SK-N-SH treated with all-trans-retinoic acid at 6 μM for 48 hours (cell line): Measurements from ENCODE around the gene PLEKHJ1.

Experiments
- ATAC-seq: fragments of 200-7000 bp; cut with Tn5 transposase; 3 replicates; pipeline ENCODE4 v1.9.1; 2020; ENCODE audit warnings: mild to moderate bottlenecking, moderate library complexity
- ARNTL ChIP-seq: fragments of 450-650 bp; formaldehyde crosslinking; IDR thresholded peaks from 2 replicates; pipeline ENCODE4 v1.5.0; 2020; ENCODE audit warnings: low read depth, mild to moderate bottlenecking, moderate library complexity, borderline replicate concordance
- BACH2 ChIP-seq: fragments of 250-450 bp; sonication (Bioruptor Pico); IDR thresholded peaks from 2 replicates; pipeline ENCODE4 v1.9.0; 2021; ENCODE audit warnings: mild to moderate bottlenecking, borderline replicate concordance
- CREB5 ChIP-seq: fragments of 250-450 bp; sonication (Bioruptor Pico); IDR thresholded peaks from 2 replicates; pipeline ENCODE4 v1.5.1; 2020; ENCODE audit warnings: low read depth, mild to moderate bottlenecking, moderate library complexity
- CSDC2 ChIP-seq: fragments of 250-450 bp; sonication (Bioruptor Pico); IDR thresholded peaks from 2 replicates; pipeline ENCODE4 v1.5.0; 2020; ENCODE audit warnings: mild to moderate bottlenecking, moderate library complexity
- ISL1 ChIP-seq: fragments of 250-450 bp; sonication (Bioruptor Pico); IDR thresholded peaks from 2 replicates; pipeline ENCODE4 v2.1.2; 2022; ENCODE audit warnings: mild to moderate bottlenecking, moderate library complexity
- OSR1 ChIP-seq: fragments of 250-450 bp; sonication (Bioruptor Pico); IDR thresholded peaks from 2 replicates; pipeline ENCODE4 v1.8.0; 2022; ENCODE audit warnings: moderate library complexity, mild to moderate bottlenecking, inconsistent platforms
- POU6F1 ChIP-seq: fragments of 250-450 bp; sonication (Bioruptor Pico); IDR thresholded peaks from 2 replicates; pipeline ENCODE4 v1.8.0; 2021; ENCODE audit warnings: low read depth, mild to moderate bottlenecking, moderate library complexity, borderline replicate concordance
- SNAI2 ChIP-seq: fragments of 250-450 bp; sonication (Bioruptor Pico); IDR thresholded peaks from 2 replicates; pipeline ENCODE4 v1.5.0; 2020; ENCODE audit warnings: mild to moderate bottlenecking, moderate library complexity
- TCF4 ChIP-seq: fragments of 250-450 bp; sonication (Bioruptor Pico); IDR thresholded peaks from 2 replicates; pipeline ENCODE4 v1.8.0; 2021; ENCODE audit warnings: mild to moderate bottlenecking, moderate library complexity, borderline replicate concordance
- TOX ChIP-seq: fragments of 250-450 bp; sonication (Bioruptor Pico); IDR thresholded peaks from 2 replicates; pipeline ENCODE4 v1.8.0; 2021; ENCODE audit warnings: mild to moderate bottlenecking, moderate library complexity, borderline replicate concordance
- ZC3H10 ChIP-seq: fragments of 250-450 bp; sonication (Bioruptor Pico); IDR thresholded peaks from 2 replicates; pipeline ENCODE4 v1.5.1; 2021; ENCODE audit warnings: mild to moderate bottlenecking, moderate library complexity
- ZFP3 ChIP-seq: fragments of 250-450 bp; sonication (Bioruptor Pico); IDR thresholded peaks from 2 replicates; pipeline ENCODE4 v1.5.0; 2020; ENCODE audit warnings: mild to moderate bottlenecking, moderate library complexity
- ZNF565 ChIP-seq: fragments of 450-650 bp; formaldehyde crosslinking; conservative IDR thresholded peaks from 2 replicates; pipeline ENCODE4 v1.5.0; 2020; ENCODE audit warnings: low read depth, mild to moderate bottlenecking, moderate library complexity
- TF ChIP-seq, protein P1 (sequence below): fragments of 250-450 bp; sonication (Bioruptor Pico); IDR thresholded peaks from 2 replicates; pipeline ENCODE4 v1.5.0; 2020; ENCODE audit warnings: mild to moderate bottlenecking, moderate library complexity
- TF ChIP-seq, protein P2 (sequence below): fragments of 250-450 bp; sonication (Bioruptor Pico); IDR thresholded peaks from 2 replicates; pipeline ENCODE4 v1.8.0; 2020; ENCODE audit warnings: mild to moderate bottlenecking, moderate library complexity, borderline replicate concordance

The PLEKHJ1 gene

DNA sequence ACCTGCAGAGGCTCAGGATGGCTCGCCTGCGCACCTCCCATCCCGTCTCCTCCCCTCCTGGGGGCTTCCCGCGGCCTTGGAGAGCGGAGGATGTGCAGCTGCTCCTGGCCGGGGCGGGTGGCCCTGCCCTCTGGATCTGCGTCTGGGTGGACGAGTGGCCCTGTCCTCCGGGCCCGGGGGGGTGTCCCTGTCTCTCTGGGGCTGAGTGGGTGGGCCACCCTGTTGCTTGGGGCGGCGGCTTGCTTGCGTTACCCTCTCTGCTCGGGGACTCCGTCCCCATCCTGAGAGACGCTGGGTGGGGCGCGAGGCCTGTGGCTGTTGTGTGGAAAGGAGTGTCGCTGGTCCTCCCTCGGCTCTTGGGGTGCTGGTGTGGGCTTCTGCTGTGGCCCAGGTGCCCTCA, 37.8 kb downstream of the PLEKHJ1 start (continued):
- TF ChIP-seq, protein P1, sequence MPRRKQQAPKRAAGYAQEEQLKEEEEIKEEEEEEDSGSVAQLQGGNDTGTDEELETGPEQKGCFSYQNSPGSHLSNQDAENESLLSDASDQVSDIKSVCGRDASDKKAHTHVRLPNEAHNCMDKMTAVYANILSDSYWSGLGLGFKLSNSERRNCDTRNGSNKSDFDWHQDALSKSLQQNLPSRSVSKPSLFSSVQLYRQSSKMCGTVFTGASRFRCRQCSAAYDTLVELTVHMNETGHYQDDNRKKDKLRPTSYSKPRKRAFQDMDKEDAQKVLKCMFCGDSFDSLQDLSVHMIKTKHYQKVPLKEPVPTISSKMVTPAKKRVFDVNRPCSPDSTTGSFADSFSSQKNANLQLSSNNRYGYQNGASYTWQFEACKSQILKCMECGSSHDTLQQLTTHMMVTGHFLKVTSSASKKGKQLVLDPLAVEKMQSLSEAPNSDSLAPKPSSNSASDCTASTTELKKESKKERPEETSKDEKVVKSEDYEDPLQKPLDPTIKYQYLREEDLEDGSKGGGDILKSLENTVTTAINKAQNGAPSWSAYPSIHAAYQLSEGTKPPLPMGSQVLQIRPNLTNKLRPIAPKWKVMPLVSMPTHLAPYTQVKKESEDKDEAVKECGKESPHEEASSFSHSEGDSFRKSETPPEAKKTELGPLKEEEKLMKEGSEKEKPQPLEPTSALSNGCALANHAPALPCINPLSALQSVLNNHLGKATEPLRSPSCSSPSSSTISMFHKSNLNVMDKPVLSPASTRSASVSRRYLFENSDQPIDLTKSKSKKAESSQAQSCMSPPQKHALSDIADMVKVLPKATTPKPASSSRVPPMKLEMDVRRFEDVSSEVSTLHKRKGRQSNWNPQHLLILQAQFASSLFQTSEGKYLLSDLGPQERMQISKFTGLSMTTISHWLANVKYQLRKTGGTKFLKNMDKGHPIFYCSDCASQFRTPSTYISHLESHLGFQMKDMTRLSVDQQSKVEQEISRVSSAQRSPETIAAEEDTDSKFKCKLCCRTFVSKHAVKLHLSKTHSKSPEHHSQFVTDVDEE (CRISPR knock-in tag) = no peak
- no peak for TF ChIP-seq TCF4 (CRISPR knock-in tag)
- TF ChIP-seq ZNF565 (CRISPR knock-in tag) = no peak
- no peak for TF ChIP-seq ISL1 (CRISPR knock-in tag)
- no peak for TF ChIP-seq ARNTL (CRISPR knock-in tag)
- no peak for TF ChIP-seq BACH2 (CRISPR knock-in tag)
- no peak for TF ChIP-seq ZFP3 (CRISPR knock-in tag)
- no peak for TF ChIP-seq POU6F1

DNA sequence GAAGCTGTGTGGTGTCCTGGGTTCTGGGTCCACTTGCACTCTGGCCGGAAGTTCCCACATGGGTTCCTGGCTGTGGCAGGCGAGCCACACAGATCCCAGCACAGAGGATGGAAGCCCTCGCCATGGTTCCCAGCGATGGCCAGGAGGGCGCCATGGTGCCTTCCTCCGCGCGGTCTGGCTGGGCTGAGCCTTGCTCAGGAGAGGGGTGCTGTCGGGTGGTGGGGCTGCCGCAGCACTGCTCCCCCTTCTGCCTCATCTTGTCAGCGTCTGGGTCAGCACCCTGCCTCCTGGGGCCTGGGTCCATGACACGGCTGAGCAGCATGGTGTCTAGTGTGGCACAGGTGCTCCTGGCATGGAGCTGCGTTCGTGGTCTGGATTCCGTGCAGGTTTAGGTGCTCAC, 38.9 kb downstream of the PLEKHJ1 start:
- TF ChIP-seq CSDC2 (CRISPR knock-in tag) = no peak
- no peak for TF ChIP-seq ZNF565 (CRISPR knock-in tag)
- TF ChIP-seq POU6F1 = no peak
- no peak for TF ChIP-seq TCF4 (CRISPR knock-in tag)
- no peak for TF ChIP-seq ZC3H10 (CRISPR knock-in tag)
- TF ChIP-seq CREB5 (CRISPR knock-in tag) = no peak
- TF ChIP-seq ARNTL (CRISPR knock-in tag) = no peak
- no peak for ATAC-seq

GRCh38 chr19:2195914-2196313, 40.2 kb downstream of the PLEKHJ1 start:
- TF ChIP-seq POU6F1 (no peak), ZFP3 (CRISPR knock-in tag) (no peak), TCF4 (CRISPR knock-in tag) (no peak), CSDC2 (CRISPR knock-in tag) (no peak), SNAI2 (CRISPR knock-in tag) (no peak), TOX (CRISPR knock-in tag) (no peak), OSR1 (CRISPR knock-in tag) (no peak), ARNTL (CRISPR knock-in tag) (no peak)
- TF ChIP-seq, protein P2, sequence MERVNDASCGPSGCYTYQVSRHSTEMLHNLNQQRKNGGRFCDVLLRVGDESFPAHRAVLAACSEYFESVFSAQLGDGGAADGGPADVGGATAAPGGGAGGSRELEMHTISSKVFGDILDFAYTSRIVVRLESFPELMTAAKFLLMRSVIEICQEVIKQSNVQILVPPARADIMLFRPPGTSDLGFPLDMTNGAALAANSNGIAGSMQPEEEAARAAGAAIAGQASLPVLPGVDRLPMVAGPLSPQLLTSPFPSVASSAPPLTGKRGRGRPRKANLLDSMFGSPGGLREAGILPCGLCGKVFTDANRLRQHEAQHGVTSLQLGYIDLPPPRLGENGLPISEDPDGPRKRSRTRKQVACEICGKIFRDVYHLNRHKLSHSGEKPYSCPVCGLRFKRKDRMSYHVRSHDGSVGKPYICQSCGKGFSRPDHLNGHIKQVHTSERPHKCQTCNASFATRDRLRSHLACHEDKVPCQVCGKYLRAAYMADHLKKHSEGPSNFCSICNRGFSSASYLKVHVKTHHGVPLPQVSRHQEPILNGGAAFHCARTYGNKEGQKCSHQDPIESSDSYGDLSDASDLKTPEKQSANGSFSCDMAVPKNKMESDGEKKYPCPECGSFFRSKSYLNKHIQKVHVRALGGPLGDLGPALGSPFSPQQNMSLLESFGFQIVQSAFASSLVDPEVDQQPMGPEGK (CRISPR knock-in tag) = no peak
- TF ChIP-seq, protein P1 (CRISPR knock-in tag) = no peak

More at GRCh38 chr19:2195914-2196313, 40.2 kb downstream of the PLEKHJ1 start:
- no peak for ATAC-seq
